Liver (tissue), 9 donors: Measurements from ENCODE around the gene DCUN1D1. TPM values are rescaled to one million over a fixed set of nuclear protein-coding genes. Genes with fewer than 3 reads are reported as not detected.
A peak's percentile ranks its signal among the peaks of the same experiment; 100 is the strongest.

Experiments used
- DNase-seq: peaks from one replicate; pipeline ENCODE4 v3.0.0-alpha.2; 2017; ENCODE audit warnings: low spot score
- H3K27ac ChIP-seq, 2 donors: one replicate each; pipeline ENCODE4 v1.7.0; 2013; ENCODE audit warnings: inconsistent platforms in 2 of 2, low read length in 2 of 2, control low read depth in 1 of 2, low read depth in 1 of 2, mild to moderate bottlenecking in 1 of 2
- H3K27me3 ChIP-seq, 4 donors: one replicate each; pipeline versions ENCODE4 v1.6.1 to v1.7.0; 2013; ENCODE audit warnings: low read length in 3 of 4, inconsistent platforms in 1 of 4, mild to moderate bottlenecking in 1 of 4, moderate library complexity in 1 of 4; ENCODE audit not compliant: control insufficient read depth in 4 of 4, insufficient read depth in 4 of 4
- H3K36me3 ChIP-seq, 4 donors: one replicate each; pipeline versions ENCODE4 v1.6.1 to v1.7.0; 2013; ENCODE audit warnings: low read length in 3 of 4, mild to moderate bottlenecking in 3 of 4, low read depth in 1 of 4, moderate library complexity in 1 of 4; ENCODE audit not compliant: control insufficient read depth in 4 of 4, insufficient read depth in 3 of 4
- H3K4me1 ChIP-seq, 4 donors: one replicate each; pipeline versions ENCODE4 v1.6.1 to v1.7.0; 2013; ENCODE audit warnings: low read length in 3 of 4, mild to moderate bottlenecking in 3 of 4, moderate library complexity in 1 of 4; ENCODE audit not compliant: control insufficient read depth in 4 of 4, insufficient read depth in 4 of 4
- H3K4me3 ChIP-seq, 3 donors: one replicate each; pipeline versions ENCODE4 v1.6.1 to v1.7.0; 2013; ENCODE audit warnings: low read length in 3 of 3, control low read depth in 1 of 3, low read depth in 1 of 3, mild to moderate bottlenecking in 1 of 3
- H3K9ac ChIP-seq, 2 donors: one replicate each; pipeline ENCODE4 v1.7.0; 2013; ENCODE audit warnings: low read length in 2 of 2, mild to moderate bottlenecking in 2 of 2, moderate library complexity in 2 of 2, control low read depth in 1 of 2, low read depth in 1 of 2
- H3K9me3 ChIP-seq, 4 donors: one replicate each; pipeline versions ENCODE4 v1.6.1 to v1.7.0; 2013; ENCODE audit warnings: low read length in 3 of 4; ENCODE audit not compliant: control insufficient read depth in 4 of 4
- EGR1 ChIP-seq, 2 donors: IDR thresholded peaks; 2 replicates each; pipeline ENCODE4 v1.6.1; 2016 to 2018; ENCODE audit warnings: antibody characterized with exemption in 2 of 2, low read depth in 2 of 2
- FOXA1 ChIP-seq: IDR thresholded peaks from 2 replicates; pipeline ENCODE4 v1.6.1; 2016; ENCODE audit warnings: antibody characterized with exemption
- FOXA2 ChIP-seq: IDR thresholded peaks from 2 replicates; pipeline ENCODE4 v1.6.1; 2016; ENCODE audit warnings: antibody characterized with exemption
- GABPA ChIP-seq, 2 donors: IDR thresholded peaks in 1 of 2; conservative IDR thresholded peaks in 1 of 2; 2 replicates each; pipeline ENCODE4 v1.6.1; 2016; ENCODE audit warnings: antibody characterized with exemption in 2 of 2, mild to moderate bottlenecking in 1 of 2, moderate library complexity in 1 of 2
- HNF4A ChIP-seq, 2 donors: conservative IDR thresholded peaks; 2 replicates each; pipeline ENCODE4 v1.6.1; 2016; ENCODE audit warnings: antibody characterized with exemption in 2 of 2, mild to moderate bottlenecking in 2 of 2
- HNF4G ChIP-seq: IDR thresholded peaks from 2 replicates; pipeline ENCODE4 v1.6.1; 2016; ENCODE audit warnings: antibody characterized with exemption
- JUND ChIP-seq, 2 donors: IDR thresholded peaks; 2 replicates each; pipeline ENCODE4 v1.6.1; 2016; ENCODE audit warnings: antibody characterized with exemption in 2 of 2
- NR2F2 ChIP-seq: IDR thresholded peaks from 2 replicates; pipeline ENCODE4 v1.6.1; 2016; ENCODE audit warnings: antibody characterized with exemption
- RAD21 ChIP-seq, 2 donors: IDR thresholded peaks; 2 replicates each; pipeline ENCODE4 v1.6.1; 2016; ENCODE audit warnings: antibody characterized with exemption in 2 of 2, mild to moderate bottlenecking in 2 of 2
- RXRA ChIP-seq, 2 donors: IDR thresholded peaks; 2 replicates each; pipeline ENCODE4 v1.6.1; 2017 to 2018; ENCODE audit warnings: antibody characterized with exemption in 2 of 2, mild to moderate bottlenecking in 1 of 2
- SP1 ChIP-seq: IDR thresholded peaks from 2 replicates; pipeline ENCODE4 v1.6.1; 2018; ENCODE audit warnings: antibody characterized with exemption, mild to moderate bottlenecking
- TAF1 ChIP-seq: conservative IDR thresholded peaks from 2 replicates; pipeline ENCODE4 v1.6.1; 2016; ENCODE audit warnings: antibody characterized with exemption, mild to moderate bottlenecking
- YY1 ChIP-seq: IDR thresholded peaks from 2 replicates; pipeline ENCODE4 v1.6.1; 2016; ENCODE audit warnings: antibody characterized with exemption, mild to moderate bottlenecking
- ZBTB33 ChIP-seq: IDR thresholded peaks from 2 replicates; pipeline ENCODE4 v1.6.1; 2016; ENCODE audit warnings: antibody characterized with exemption
- WGBS: extraction: QIAGEN DNeasy Blood & Tissue Kit; methylation state at CpG from one replicate; pipeline ENCODE4 v1.1.7; 2013; 5-methylcytosine and 5-hydroxymethylcytosine counted together
- polyA plus RNA-seq, 2 donors: library from polyadenylated mRNA; stranded (reverse) in 1 of 2; unstranded in 1 of 2; fragments of 200-250 nt in 1 of 2; fragments of >200 nt in 1 of 2; fragmentation: Nextera tagmentation in 1 of 2; extraction: Ambion mirVana in 1 of 2; gene quantifications; one replicate each; pipeline versions ENCODE4 v1.2.1 to v1.2.3, GENCODE V29; 2013 to 2015
- total RNA-seq, 2 donors: library from RNA; depleted of rRNA; stranded (reverse); fragments of >200 nt; gene quantifications; one replicate each; pipeline ENCODE4 v1.2.3, GENCODE V29; 2014
- TF ChIP-seq, protein P1 (sequence below): IDR thresholded peaks from 2 replicates; pipeline ENCODE4 v1.6.1; 2016; ENCODE audit warnings: antibody characterized with exemption
- TF ChIP-seq, protein P2 (sequence below): IDR thresholded peaks from 2 replicates; pipeline ENCODE4 v1.6.1; 2016; ENCODE audit warnings: antibody characterized with exemption, mild to moderate bottlenecking
- TF ChIP-seq, protein P3 (sequence below): IDR thresholded peaks from 2 replicates; pipeline ENCODE4 v1.6.1; 2016; ENCODE audit warnings: antibody characterized with exemption
- donor health status: healthy.
- donor health status: healthy.
- donor health status: healthy.
- donor health status: healthy.
- donor health status: healthy.

The DCUN1D1 gene
- total and polyA plus RNA-seq, 4 donors, result 9.1 to 56.0 (median 23.5) TPM

GRCh38 chr3:183022936-183023516 lies 42.7 kb upstream of the DCUN1D1 start:
- TF ChIP-seq GABPA (IDR thresholded peaks at IDR 0.05 in 1 of 2, conservative IDR thresholded peaks at IDR 0.05 in 1 of 2) (no peak), EGR1 (IDR thresholded peaks at IDR 0.05; ENCODE audit: low read depth in 2 of 2) (no peak), FOXA2 (peak; percentile 73), RXRA (IDR thresholded peaks at IDR 0.05) (peak in 1 of 2 donors; percentile 33), NR2F2 (peak; percentile 81), FOXA1 (no peak), HNF4A (conservative IDR thresholded peaks at IDR 0.05) (peak; percentile 32 to 42), SP1 (peak; percentile 48), RAD21 (IDR thresholded peaks at IDR 0.05) (peak in 1 of 2 donors; percentile 27), HNF4G (peak; percentile 28)
- TF ChIP-seq, protein P1, sequence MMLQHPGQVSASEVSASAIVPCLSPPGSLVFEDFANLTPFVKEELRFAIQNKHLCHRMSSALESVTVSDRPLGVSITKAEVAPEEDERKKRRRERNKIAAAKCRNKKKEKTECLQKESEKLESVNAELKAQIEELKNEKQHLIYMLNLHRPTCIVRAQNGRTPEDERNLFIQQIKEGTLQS, result peak; percentile 27
- TF ChIP-seq, protein P2, sequence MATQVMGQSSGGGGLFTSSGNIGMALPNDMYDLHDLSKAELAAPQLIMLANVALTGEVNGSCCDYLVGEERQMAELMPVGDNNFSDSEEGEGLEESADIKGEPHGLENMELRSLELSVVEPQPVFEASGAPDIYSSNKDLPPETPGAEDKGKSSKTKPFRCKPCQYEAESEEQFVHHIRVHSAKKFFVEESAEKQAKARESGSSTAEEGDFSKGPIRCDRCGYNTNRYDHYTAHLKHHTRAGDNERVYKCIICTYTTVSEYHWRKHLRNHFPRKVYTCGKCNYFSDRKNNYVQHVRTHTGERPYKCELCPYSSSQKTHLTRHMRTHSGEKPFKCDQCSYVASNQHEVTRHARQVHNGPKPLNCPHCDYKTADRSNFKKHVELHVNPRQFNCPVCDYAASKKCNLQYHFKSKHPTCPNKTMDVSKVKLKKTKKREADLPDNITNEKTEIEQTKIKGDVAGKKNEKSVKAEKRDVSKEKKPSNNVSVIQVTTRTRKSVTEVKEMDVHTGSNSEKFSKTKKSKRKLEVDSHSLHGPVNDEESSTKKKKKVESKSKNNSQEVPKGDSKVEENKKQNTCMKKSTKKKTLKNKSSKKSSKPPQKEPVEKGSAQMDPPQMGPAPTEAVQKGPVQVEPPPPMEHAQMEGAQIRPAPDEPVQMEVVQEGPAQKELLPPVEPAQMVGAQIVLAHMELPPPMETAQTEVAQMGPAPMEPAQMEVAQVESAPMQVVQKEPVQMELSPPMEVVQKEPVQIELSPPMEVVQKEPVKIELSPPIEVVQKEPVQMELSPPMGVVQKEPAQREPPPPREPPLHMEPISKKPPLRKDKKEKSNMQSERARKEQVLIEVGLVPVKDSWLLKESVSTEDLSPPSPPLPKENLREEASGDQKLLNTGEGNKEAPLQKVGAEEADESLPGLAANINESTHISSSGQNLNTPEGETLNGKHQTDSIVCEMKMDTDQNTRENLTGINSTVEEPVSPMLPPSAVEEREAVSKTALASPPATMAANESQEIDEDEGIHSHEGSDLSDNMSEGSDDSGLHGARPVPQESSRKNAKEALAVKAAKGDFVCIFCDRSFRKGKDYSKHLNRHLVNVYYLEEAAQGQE, result no peak
- TF ChIP-seq, protein P3, sequence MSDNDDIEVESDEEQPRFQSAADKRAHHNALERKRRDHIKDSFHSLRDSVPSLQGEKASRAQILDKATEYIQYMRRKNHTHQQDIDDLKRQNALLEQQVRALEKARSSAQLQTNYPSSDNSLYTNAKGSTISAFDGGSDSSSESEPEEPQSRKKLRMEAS, result peak; percentile 35
- Histone ChIP-seq H3K4me3 (no peak overlapping the region), H3K27me3 (no peaks in the 10 kb centered on the region), H3K36me3 (peaks cover 0 to 36% (median 18%) of the 10 kb centered on the region in 4 donors), H3K9ac (no peak overlapping the region), H3K9me3 (no peaks in the 10 kb centered on the region), H3K27ac (no peak overlapping the region), H3K4me1 (peaks cover 0 to 6% (median 3%) of the 10 kb centered on the region in 4 donors)
- DNase-seq, result no peak
- 41% methylated on average over 3 of the region's 3 CpGs for WGBS

GRCh38 chr3:183018421-183019192 lies 38.3 kb upstream of the DCUN1D1 start:
- peaks cover 0 to 6% (median 3%) of the 10 kb centered on the region in 4 donors for H3K4me1 ChIP-seq
- H3K27ac ChIP-seq, result no peak overlapping the region
- DNase-seq, result no peak
- no peak overlapping the region for H3K9ac ChIP-seq
- peaks cover 2 to 47% (median 29%) of the 10 kb centered on the region in 4 donors for H3K36me3 ChIP-seq
- WGBS, result 98% methylated on average over 3 of the region's 3 CpGs
- H3K4me3 ChIP-seq, result no peak overlapping the region
- H3K27me3 ChIP-seq, result no peaks in the 10 kb centered on the region
- H3K9me3 ChIP-seq, result no peaks in the 10 kb centered on the region
- TF ChIP-seq RAD21 (IDR thresholded peaks at IDR 0.05) (no peak), RXRA (IDR thresholded peaks at IDR 0.05) (no peak), JUND (IDR thresholded peaks at IDR 0.05) (no peak), TAF1 (no peak), YY1 (no peak), GABPA (IDR thresholded peaks at IDR 0.05 in 1 of 2, conservative IDR thresholded peaks at IDR 0.05 in 1 of 2) (no peak), HNF4G (no peak), EGR1 (IDR thresholded peaks at IDR 0.05; ENCODE audit: low read depth in 2 of 2) (no peak), ZBTB33 (no peak), FOXA1 (no peak), FOXA2 (no peak)
- TF ChIP-seq, protein P3, result no peak
- TF ChIP-seq, protein P2, result no peak
- TF ChIP-seq, protein P1, result no peak
